HG03558 (cell line): ENCODE measurements around the gene TP63.
"Not testable (repeated sequence)": the region's sequence is repeated elsewhere in the genome, so short reads cannot be mapped to it uniquely, and the experiment has no call there.

Experiments
- ATAC-seq: cut with Tn5 transposase; IDR thresholded peaks from one replicate; pipeline ENCODE4 v1.9.1; 2021; ENCODE audit warnings: moderate number of reproducible peaks; ENCODE audit not compliant: unreplicated experiment; ENCODE audit errors: extremely low read depth

TP63 gene

DNA sequence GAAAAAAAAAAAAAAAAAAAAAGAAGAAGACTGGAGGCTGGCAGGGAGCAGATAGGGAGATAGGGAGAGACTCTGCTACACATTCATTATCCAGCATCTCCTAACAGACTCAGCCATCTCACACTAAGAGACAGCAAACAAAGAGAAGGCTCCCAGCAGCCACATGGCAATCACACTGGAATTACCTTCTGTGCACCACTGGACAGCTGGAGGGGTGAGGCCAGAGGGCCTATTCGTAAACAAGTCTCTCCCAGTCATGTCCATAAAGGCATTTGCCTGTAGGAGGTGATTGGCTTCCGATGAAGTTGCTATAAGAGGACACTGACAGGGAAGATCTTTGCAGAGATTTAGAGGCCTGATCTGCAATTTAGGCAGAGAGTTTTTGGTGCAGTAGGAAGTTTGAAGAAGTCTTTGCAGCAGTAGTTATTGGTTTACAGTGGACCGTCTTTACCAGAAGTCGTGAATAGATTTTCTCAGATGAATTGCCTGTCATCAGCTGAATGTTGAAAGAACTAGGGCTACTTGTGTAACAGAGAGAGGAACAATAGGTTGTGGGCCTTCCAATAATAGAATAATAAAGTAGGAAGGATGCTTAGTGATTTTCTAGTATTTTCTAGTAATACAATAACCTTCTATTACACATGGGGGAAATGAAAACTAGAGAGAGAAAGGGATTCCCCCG lies 89.7 kb downstream of the TP63 start:
- no peak for ATAC-seq

DNA sequence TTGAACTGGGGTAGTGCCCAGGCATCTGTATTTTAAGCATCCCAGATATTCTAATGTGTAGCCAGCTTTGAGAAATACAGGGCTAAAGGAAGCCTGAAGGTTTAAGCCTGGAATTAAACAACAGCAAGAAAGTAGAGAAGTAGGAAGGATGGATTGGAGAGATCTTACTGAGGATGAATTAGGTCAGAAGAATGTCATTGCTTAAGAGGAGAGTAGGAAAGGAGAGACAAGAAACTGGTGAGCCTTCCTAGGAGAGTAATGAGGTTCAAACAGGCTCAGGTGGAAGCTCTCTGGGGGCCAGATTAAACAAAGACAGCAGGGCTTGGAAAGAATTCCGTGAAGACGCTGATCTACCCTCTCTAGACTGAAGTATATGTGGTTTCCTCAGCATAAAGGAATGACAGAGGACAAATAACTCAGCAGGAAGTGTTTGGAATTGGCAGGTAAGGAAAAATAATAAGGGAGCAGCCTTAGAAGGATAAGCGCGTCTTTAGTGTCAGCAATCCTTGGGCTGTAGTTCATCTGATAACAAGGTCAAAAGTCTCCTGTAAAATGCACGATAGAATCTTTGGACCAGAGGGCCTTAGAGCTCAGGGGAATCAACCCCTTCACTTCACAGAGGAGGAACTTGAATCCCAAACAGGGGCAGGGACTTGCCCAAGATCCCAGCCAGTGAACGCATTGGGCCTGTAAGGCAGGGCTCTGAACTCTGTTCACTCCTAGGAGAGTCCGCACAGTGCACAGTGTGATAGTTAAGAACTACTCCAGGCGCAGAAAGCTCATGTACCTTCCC lies 90.9 kb downstream of the TP63 start:
- ATAC-seq = no peak

DNA sequence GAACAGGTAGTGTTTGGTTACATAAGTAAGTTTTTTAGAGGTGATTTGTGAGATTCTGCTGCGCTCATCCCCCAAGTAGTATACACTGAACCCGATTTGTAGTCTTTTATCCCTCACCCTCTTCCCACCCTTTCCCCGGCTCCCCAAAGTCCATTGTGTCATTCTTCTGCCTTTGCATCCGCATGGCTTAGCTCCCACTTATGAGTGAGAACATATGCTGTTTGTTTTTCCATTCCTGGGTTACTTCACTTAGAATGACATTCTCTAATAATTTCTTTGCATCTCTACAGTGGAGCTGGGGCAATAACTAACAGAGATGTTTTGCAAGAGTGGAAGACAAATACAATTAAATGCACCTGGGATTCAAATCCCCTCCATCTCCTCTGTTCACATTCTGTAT lies 93.2 kb downstream of the TP63 start:
- no peak for ATAC-seq

DNA sequence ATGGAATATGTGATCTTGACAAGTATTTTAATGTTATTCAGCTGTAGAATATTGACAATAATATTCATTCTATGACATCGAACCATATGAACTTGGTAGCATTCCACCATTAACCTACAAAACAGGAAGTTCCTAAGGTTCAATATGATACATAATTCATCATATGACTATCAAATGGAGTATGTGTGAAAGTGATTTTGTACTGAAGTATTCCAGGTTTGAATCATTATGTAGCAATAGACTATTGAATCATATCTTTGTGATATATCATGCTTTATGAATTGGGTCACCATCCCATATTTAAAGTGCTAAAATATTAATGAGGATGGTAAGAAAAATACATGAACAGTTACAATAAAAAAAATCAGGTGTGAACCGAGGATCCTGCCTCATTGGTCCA lies 95.1 kb downstream of the TP63 start:
- ATAC-seq = no peak

DNA sequence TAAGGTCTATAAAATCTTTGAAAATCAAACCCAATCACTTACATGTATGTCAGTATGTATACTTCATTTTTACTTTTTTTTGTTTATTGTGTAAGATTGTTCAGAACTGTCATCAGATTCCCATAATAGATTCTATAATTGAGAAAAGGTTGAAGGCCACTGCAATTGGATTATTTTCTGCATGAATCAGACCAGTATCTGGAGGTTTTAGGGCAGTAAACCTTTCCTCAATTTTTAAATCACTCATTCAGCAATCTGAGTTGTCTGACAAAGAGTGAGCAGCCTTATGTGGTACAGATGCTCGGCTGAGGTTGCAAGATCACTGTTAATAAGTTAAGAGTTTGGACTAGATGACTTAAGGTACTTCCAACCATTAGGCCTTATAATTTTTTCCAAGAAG lies 96.0 kb downstream of the TP63 start:
- no peak for ATAC-seq

DNA sequence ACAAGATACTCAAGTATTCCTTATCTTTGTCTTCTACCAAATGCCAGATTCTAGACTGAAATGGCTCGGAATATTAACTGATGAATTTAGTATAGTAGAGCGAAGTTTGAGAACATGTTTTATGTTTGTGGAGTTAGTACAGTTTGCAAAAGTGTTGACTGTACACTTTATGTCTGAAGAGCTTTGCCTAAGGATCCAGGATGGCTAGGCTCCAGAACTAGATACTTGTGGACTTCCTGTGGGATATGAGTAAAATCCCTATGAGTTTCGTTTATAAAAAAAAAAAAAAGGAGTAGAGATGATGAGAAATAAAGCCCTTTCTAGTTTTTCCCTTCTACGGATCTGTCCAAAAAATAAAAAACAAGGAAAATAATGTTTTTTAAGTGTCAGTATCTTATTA lies 96.7 kb downstream of the TP63 start:
- ATAC-seq = no peak

DNA sequence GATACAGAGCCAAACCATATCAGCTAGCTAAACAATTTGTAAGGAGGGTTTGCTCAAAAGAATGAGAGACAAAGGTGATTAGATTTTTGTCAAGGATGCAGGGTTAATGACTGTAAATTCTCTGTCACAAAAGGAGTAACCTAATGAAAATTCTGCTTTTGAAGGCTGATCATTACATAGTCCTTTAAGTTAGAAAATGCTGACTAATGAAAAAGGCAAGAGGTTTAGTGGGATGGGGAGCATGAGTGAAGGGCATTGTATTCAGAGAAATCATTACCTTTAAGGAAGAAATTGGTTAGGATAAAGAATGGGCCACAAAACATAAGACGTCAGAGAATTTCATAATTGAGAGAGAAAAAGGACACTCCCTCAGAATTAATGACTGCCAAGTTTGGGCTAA lies 97.7 kb downstream of the TP63 start:
- no peak for ATAC-seq

DNA sequence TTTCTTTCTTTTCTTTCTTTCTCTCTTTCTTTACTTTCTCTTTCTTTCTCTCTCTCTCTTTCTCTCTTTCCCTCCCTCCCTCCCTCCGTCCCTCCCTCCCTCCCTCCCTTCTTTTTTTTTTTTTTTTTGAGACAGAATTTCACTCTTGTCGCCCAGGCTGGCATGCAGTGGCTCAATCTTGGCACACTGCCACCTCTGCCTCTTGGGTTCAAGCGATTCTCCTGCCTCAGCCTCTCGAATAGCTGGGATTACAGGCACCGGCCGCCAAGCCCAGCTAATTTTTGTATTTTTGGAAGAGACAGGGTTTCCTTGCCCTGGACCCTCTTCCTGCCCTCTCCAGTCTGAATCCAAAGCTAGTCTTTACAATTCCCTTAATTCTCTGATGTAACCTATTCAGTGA lies 102.9 kb downstream of the TP63 start:
- ATAC-seq = no peak

DNA sequence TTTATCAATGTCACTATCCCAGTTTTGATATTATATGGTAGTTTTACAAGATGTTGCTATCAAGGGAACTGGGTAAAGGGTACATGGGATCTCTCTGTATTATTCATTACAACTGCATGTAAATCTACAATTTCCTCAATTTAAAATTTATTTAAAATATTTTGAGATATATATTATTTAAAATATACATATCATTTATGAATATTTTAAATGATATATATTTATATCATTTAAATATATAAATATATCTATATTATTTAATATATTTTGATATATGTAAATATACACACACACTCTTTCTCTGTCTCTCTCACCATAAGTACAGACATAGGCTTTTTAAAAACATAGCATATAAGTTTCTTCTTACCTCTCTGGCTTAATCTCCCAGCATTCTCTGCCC lies 104.7 kb downstream of the TP63 start:
- no peak for ATAC-seq

DNA sequence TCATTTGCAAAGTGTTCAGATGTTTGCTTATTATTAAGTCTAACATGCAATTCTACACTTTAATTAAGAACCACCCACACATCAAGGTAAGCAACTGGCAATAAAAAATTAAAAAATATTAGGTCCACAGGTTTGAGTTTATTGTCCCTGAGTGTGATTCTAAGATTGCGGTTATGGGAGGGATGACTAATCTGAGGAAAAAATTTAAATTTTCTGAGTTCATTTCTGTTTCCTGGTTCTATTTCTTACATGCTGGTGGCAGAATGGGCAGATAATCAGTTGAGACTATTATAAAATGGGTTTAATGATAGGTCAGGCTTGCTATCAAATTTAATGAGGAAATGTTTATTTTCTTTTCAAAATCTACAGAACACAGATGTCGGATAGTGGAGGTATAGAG lies 105.9 kb downstream of the TP63 start:
- no peak for ATAC-seq

DNA sequence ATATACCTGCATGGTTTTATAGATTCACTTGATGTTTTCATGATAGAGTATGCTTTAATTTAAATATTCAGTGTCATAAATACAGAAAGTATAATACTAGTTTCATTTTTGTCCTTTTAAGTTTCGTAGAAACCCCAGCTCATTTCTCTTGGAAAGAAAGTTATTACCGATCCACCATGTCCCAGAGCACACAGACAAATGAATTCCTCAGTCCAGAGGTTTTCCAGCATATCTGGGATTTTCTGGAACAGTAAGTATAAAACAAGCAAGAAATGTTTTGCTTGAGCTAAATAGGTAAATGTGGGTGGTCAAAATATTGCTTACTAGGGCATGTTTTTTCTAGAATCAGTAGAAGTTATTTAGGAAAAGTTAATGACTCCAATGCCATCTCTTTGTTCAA lies 106.4 kb downstream of the TP63 start:
- no peak for ATAC-seq

DNA sequence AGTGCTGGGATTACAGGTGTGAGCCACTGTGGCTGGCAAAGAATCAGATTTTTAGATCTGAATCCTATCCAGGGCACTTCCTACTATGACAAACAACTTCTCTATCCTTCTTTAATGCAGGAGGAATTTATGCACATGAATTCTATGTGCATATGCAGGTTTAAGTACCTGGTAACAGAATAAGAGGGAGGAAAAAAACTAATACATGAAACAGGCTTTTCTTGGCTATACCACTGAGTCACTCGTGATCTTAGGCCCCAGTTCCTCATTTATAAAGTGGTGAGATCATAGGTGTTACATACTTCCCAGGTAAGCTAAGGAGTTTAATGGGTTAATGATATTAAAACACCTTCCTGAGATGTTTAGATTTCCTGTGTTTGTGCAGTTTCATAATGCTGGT lies 108.2 kb downstream of the TP63 start:
- no peak for ATAC-seq

DNA sequence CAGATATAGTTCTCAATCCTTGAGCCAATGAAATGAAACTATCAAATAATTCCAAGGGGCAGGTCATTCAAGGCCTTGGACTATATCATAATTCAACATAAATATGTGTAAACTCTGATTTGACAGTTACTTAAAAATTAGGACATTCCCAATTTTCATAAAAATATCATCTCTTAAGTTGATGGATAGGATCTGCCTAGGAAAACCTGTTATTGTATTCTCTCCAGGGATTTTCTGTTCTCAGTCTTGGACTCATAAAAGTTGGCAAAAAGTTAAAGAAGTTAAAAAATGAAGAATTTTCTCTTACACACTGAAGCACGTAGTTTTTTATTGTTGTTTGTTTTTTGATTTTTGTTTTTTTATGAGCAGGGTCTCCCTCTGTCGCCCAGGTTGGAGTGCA lies 109.0 kb downstream of the TP63 start:
- no peak for ATAC-seq

DNA sequence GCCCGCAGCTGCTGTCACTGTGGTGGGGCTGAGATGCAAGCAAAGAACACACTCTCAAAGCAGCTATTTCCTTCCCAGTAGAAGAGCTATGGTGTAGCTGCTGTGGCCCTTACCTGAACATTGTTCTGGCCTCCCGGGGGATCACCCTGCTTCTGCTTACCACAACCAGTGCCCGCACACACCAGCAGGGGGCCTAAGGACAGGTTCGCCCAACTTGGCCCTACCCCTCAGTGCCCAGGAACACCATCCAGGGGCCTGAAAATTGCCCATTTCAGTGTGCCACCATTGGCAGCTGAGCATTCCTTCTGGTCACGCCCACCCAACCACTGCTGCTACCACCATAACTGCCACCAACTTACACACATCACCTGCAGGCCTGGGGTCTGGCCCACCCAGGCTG lies 113.0 kb downstream of the TP63 start:
- no peak for ATAC-seq

DNA sequence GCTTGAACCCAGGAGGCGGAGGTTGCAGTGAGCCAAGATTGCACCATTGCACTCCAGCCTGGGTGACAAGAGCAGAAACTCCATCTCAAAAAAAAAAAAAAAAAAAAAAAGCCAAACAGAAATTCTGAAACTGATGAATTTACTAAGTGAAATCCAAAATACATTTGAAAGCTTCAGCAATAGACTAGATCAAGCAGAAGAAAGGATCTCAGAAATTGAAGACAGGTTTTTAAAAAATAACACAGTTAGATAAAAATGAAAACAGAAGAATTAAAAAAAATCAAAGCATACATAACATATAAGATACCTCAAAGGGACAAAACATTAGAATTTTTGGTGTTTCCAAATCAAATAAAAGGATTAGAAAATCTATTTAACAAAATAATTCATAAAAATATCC lies 114.4 kb downstream of the TP63 start:
- no peak for ATAC-seq

DNA sequence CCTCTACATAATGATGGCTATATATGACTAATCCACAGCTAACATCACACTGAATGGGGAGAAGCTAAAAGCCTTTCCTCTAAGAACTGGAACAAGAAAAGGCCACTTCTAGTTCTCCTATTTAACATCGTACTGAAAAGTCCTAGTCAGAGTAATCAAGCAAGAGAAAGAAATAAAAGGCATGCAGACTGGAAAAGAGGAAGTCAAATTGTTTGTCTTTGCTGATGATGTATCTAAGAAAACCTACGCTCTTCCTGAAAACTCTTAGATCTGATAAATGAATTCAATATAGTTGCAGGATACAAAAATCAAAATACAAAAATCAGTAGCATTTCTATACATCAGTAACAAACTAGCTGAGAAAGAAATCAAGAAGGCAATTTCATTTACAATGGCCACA lies 116.9 kb downstream of the TP63 start:
- ATAC-seq = no peak

DNA sequence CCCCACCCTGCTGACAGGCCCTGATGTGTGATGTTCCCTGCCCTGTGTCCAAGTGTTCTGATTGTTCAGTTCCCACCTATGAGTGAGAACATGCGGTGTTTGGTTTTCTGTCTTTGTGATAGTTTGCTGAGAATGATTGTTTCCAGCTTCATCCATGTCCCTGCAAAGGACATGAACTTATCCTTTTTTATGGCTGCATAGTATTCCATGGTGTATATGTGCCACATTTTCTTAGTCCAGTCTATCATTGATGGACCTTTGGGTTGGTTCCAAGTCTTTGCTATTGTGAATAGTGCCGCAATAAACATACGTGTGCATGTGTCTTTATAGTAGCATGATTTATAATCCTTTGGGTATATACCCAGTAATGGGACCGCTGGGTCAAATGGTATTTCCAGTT lies 119.8 kb downstream of the TP63 start:
- not testable (repeated sequence) for ATAC-seq

DNA sequence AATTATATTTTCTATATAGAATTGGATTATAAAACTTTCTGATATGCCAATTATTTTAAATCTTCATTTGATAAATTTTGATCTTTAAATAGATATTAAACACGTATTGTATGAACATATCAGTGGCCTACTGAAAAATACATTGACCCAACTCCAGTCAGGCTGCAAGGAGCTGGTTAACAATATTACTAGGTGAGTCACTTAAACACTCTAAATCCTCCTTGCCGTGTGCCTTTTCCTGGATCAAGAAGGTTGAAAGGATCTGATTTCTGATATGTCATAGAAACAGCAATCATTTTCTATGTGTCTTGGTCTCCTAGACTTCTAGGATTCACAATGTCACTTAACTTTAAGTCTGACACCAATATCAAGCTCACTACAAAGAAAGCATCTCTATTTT lies 123.2 kb downstream of the TP63 start:
- ATAC-seq = no peak

DNA sequence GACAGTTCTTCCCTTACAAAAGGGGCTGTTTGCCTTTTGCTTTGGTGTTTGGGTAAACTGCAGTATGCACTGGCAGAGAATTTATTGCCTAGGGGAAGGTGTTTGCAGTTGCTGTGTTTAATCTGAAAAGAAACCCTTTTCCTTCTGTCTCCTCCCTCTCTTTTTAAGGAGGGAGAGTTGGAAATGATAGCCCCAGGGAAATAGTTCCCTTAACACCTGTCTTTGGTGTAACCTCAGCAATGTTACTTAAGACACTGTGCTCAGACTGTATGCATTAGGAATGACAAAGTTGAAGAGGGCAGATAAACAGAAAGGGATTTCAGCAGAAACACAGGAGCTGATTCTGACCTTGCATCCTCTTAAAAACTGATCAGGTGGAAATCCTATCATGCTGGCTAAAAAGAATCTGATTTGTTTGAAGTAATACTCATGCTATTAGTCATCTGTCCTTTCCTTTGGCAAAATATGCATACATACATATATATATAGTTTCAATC lies 125.4 kb downstream of the TP63 start:
- no peak for ATAC-seq

DNA sequence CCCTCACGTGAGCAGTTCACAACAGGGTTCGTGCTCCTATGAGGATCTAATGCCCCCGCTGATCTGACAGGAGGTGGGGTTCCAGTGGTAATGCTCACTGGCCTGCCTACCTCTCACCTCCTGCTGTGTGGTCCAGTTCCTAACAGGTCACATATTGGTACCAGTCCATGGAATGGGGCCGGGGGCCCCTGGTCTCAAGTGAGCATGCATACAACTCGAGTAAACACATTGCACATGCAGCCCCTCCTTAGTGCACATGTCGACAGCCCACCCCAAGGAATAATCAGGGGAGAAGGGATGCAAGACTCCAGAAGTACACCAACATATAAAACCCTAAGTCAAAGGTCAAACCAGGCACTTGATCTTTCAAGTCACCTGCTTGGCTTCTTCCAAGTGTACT lies 127.0 kb downstream of the TP63 start:
- no peak for ATAC-seq

DNA sequence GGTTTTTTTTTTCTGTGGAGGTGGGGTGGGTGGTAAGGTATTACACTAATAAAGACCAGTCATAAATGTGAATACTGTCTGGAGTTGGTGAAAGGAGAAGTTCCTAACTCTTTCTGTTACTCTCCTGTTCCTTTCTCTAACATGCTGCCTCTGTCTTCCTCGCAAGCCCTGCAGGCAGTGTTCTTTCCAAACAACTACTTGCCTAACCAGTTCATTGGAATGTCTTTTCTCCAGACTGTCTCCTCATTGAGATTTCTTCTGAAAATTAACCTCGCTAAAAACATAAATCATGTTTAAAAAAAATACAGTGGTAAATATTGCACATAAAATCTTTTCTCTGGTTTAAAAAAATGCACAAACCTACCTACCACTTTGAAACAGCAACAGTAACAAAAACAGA lies 135.2 kb downstream of the TP63 start:
- no peak for ATAC-seq
